GM12892 (cell line): ENCODE data around the gene CAMTA1.

Experiments used
- POLR2A ChIP-seq: IDR thresholded peaks from 2 replicates; pipeline ENCODE4 v1.6.1; 2011; ENCODE audit warnings: low read depth, low read length, control low read depth
- POLR2AphosphoS5 ChIP-seq: IDR thresholded peaks from 2 replicates; pipeline ENCODE4 v1.6.1; 2011; ENCODE audit warnings: low read depth, low read length, control low read depth

DNA sequence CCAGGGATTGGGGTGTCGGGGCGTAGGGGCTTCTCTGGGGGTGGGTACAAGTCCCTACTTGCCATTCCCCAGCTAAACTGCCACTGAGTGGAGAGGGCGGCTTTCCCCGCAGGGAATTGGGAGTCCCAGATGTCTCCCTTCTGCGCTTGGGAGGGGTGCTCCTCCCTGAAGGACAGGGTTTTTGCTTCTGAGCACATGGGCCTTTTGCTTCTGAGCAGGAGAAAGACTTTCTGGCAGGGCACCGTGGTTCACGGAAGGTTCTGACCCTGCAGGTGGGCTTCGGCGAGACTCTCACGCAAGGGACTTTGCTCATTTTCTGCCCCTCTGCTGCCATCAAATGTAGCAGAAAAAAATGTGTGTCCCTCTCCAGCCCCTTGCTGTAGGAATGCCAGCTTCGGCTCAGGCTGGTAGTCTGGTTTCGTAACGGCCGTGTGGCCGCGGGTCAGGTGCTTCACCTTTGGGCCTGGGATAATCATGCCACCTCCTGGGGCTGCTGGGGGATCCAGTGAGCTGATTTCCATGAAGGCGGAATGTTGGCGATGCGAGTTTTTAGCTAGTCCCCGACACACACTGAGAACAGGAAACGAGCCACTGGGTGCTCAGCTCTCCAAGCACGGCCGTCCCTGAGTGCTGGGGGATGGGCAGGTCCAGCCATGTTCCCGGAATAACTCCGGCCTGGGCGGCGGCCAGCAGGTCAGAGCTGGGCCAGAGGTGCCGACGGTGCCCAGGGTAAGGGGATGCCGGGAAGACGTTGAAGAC is 364.0 kb downstream of the CAMTA1 start:
- TF ChIP-seq POLR2A (no peak), POLR2AphosphoS5 (no peak)
